ENCODE measurements around the gene MRM2.
A peak's percentile ranks its signal among the peaks of the same experiment; 100 is the strongest.

MRM2 gene

GRCh38 chr7:2251841-2252771 lies 10.1 kb upstream of the MRM2 start:
- H3K27ac ChIP-seq: no peak overlapping the region
- TF ChIP-seq, protein P1, sequence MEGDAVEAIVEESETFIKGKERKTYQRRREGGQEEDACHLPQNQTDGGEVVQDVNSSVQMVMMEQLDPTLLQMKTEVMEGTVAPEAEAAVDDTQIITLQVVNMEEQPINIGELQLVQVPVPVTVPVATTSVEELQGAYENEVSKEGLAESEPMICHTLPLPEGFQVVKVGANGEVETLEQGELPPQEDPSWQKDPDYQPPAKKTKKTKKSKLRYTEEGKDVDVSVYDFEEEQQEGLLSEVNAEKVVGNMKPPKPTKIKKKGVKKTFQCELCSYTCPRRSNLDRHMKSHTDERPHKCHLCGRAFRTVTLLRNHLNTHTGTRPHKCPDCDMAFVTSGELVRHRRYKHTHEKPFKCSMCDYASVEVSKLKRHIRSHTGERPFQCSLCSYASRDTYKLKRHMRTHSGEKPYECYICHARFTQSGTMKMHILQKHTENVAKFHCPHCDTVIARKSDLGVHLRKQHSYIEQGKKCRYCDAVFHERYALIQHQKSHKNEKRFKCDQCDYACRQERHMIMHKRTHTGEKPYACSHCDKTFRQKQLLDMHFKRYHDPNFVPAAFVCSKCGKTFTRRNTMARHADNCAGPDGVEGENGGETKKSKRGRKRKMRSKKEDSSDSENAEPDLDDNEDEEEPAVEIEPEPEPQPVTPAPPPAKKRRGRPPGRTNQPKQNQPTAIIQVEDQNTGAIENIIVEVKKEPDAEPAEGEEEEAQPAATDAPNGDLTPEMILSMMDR (conservative IDR thresholded peaks at IDR 0.05): no peak
- no peak for TF ChIP-seq ZFX (IDR thresholded peaks at IDR 0.05)

- TF ChIP-seq ZFX (IDR thresholded peaks at IDR 0.05): no peak
- TF ChIP-seq, protein P1 (conservative IDR thresholded peaks at IDR 0.05): no peak
Measured at GRCh38 chr7:2251381-2251780, 9.4 kb upstream of the MRM2 start.

GRCh38 chr7:2249744-2250323 lies 7.8 kb upstream of the MRM2 start:
- H3K27ac ChIP-seq: no peak overlapping the region

More at GRCh38 chr7:2251381-2251780, 9.4 kb upstream of the MRM2 start:
- no peak overlapping the region for H3K27ac ChIP-seq

GRCh38 chr7:2248984-2249694 lies 7.1 kb upstream of the MRM2 start:
- H3K27ac ChIP-seq: no peak overlapping the region

More at GRCh38 chr7:2249744-2250323, 7.8 kb upstream of the MRM2 start:
- no peak for TF ChIP-seq ZFX (IDR thresholded peaks at IDR 0.05)
- TF ChIP-seq, protein P1 (conservative IDR thresholded peaks at IDR 0.05): no peak

DNA sequence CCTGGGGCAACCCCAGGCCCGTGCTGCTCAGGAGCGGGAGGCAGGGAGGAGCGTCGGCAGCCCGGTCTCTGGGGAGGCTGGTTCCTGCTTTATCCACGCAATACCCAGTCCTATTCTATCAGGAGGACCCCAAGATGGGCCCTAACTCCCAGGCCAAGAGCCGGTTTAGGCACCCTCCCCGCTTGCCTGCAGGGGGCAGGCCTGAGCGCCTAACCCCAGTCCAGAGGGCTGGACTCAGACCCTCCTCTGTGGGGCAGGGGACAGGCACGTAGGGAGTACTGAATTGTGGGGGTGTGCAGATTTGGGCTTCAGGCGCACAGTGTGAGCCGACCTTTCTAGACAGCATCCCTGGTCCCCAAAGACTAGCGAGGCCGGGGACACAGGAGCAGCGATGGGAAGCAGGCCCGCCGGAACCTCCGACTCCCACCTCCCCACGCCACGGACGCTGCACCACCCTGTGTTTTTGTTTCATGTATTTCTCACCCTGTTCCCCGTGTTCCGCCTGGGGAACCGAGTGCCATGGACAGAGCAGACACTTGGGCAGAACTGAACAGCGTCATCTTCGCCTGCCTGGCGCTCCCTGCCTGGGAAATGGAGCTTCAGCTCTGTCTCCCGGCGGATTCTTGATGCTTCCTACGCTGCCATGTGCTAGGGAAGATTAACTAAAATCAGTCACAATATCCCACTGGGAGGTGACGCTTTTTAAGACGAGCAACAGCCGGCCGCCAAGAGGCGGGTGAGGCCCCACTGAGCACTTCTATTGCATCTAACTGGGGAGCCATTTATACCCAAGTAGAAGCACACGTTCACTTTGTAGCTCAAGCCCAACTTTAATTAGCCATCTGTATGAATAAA lies 5.4 kb upstream of the MRM2 start:
- no peak overlapping the region for H3K27ac ChIP-seq
- TF ChIP-seq ZFX (IDR thresholded peaks at IDR 0.05): no peak
- TF ChIP-seq, protein P1 (conservative IDR thresholded peaks at IDR 0.05): peak; percentile 85

More at GRCh38 chr7:2248984-2249694, 7.1 kb upstream of the MRM2 start:
- TF ChIP-seq, protein P1 (conservative IDR thresholded peaks at IDR 0.05): no peak
- no peak for TF ChIP-seq ZFX (IDR thresholded peaks at IDR 0.05)

DNA sequence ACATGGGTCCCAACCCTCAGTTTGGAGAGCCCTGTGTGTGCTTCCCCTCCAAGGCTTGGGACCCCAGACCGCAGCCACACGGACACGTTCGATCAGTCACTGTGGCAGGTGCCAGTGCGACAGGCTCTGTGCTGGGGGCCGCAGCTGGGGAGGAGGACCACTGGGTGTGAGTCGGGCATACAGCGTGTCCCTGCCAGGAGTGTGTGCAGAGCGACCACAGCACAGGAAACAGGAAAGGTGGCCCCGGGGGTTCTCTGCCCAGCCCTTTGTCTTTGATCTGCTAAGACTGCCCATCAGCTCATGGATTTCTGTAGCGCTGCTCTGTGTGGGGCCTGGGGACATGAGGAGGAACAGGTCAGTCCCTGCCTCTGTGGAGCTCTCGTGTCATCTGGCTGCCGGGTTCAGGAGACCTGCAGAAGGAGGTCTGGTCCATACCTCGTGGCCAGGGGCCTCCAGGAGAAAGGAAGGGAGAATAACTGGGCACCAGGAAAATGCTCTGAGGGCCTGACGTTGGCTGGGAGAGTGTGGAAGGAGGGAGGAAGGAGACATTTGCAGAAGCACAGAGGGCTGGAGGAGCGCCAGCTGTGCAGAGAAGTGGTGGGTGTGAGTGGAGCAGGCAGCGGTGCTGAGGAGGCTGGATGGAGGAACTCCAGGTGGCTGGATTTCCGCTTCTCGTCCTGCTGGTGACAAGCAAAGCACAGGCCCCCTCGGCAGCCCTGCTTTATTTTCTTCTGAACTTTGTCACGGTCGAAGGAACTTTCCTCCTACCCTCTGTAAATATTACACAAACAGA lies 4.1 kb upstream of the MRM2 start:
- H3K27ac ChIP-seq: no peak overlapping the region
- TF ChIP-seq, protein P1 (conservative IDR thresholded peaks at IDR 0.05): no peak
- TF ChIP-seq ZFX (IDR thresholded peaks at IDR 0.05): no peak

All from C4-2B (cell line).